ENCODE measurements around the gene KRT31.

Gene KRT31

DNA sequence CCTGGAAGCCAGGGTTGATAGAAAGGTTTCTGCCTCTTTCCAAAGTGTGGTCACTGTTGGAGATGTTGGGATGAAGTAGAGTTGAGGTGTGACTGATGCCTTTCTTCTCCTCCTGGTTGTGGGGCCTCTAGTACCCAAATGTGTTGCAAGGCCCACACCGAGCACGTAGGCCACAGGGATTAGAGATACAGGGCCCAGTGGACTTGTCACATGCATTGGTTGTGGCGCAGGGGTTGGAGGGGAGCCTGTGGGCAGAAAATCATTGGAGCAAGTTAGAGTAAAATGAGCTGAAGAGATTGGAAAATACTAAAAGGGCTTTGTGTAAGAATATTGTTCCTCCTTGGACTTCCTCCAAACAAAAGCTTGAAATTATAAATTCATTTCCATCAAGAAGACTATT is 51.4 kb downstream of the KRT31 start:
- no peak overlapping the region for H3K4me3 ChIP-seq (ENCODE audit: low read depth, low read length)
- DNase-seq (ENCODE audit: low read depth), result no peak
- TF ChIP-seq, protein P1, sequence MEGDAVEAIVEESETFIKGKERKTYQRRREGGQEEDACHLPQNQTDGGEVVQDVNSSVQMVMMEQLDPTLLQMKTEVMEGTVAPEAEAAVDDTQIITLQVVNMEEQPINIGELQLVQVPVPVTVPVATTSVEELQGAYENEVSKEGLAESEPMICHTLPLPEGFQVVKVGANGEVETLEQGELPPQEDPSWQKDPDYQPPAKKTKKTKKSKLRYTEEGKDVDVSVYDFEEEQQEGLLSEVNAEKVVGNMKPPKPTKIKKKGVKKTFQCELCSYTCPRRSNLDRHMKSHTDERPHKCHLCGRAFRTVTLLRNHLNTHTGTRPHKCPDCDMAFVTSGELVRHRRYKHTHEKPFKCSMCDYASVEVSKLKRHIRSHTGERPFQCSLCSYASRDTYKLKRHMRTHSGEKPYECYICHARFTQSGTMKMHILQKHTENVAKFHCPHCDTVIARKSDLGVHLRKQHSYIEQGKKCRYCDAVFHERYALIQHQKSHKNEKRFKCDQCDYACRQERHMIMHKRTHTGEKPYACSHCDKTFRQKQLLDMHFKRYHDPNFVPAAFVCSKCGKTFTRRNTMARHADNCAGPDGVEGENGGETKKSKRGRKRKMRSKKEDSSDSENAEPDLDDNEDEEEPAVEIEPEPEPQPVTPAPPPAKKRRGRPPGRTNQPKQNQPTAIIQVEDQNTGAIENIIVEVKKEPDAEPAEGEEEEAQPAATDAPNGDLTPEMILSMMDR (IDR thresholded peaks at IDR 0.05; ENCODE audit: low read depth, low read length, missing control alignments), result no peak

Data from GM12864 (cell line).